Smooth muscle cell (in vitro differentiated cells): ENCODE results near the gene ANKH. TPM values are rescaled to one million over a fixed set of nuclear protein-coding genes. Genes with fewer than 3 reads are reported as not detected.
"Not testable (repeated sequence)": the region's sequence is repeated elsewhere in the genome, so short reads cannot be mapped to it uniquely, and the experiment has no call there.

Experiments
- DNase-seq: peaks from one replicate; lab custom pipeline; 2025; ENCODE audit not compliant: unreplicated experiment; lab: John Stamatoyannopoulos, UW
- H2AFZ ChIP-seq: fragments of 200-600 bp; sonication (generic); 2 replicates; pipeline ENCODE4 v1.6.0; 2016; ENCODE audit warnings: antibody characterized with exemption, low read depth, mild to moderate bottlenecking
- H3F3A ChIP-seq: fragments of 200-600 bp; sonication (generic); 2 replicates; pipeline ENCODE4 v1.6.0; 2017; ENCODE audit warnings: antibody characterized with exemption, low read depth
- H3K27ac ChIP-seq: fragments of 200-600 bp; sonication (generic); 2 replicates; pipeline ENCODE4 v1.5.1; 2016; ENCODE audit warnings: low read depth, mild to moderate bottlenecking
- H3K27me3 ChIP-seq: fragments of 200-600 bp; sonication (generic); 2 replicates; pipeline ENCODE4 v1.6.1; 2016; ENCODE audit warnings: low read depth, mild to moderate bottlenecking
- H3K36me3 ChIP-seq: fragments of 200-600 bp; sonication (generic); 2 replicates; pipeline ENCODE4 v1.5.1; 2016; ENCODE audit warnings: low read depth
- H3K4me1 ChIP-seq: fragments of 200-600 bp; sonication (generic); 2 replicates; pipeline ENCODE4 v1.5.1; 2016; ENCODE audit warnings: low read depth
- H3K4me2 ChIP-seq: fragments of 200-600 bp; sonication (generic); 2 replicates; pipeline ENCODE4 v1.6.0; 2016; ENCODE audit warnings: mild to moderate bottlenecking
- H3K4me3 ChIP-seq: fragments of 200-600 bp; sonication (generic); 2 replicates; pipeline ENCODE4 v1.5.1; 2016; ENCODE audit warnings: mild to moderate bottlenecking
- H3K79me2 ChIP-seq: fragments of 200-600 bp; sonication (generic); 2 replicates; pipeline ENCODE4 v1.6.0; 2016; ENCODE audit warnings: low read depth, mild to moderate bottlenecking
- H3K9ac ChIP-seq: fragments of 200-600 bp; sonication (generic); 2 replicates; pipeline ENCODE4 v1.6.0; 2016; ENCODE audit warnings: low read depth
- H3K9me3 ChIP-seq: fragments of 200-600 bp; sonication (generic); replicated peaks from 2 replicates; pipeline ENCODE4 v1.5.1; 2016; ENCODE audit warnings: low read depth
- H4K20me1 ChIP-seq: fragments of 200-600 bp; sonication (generic); 2 replicates; pipeline ENCODE4 v1.6.0; 2016; ENCODE audit warnings: low read depth
- WGBS: methylation state at CpG from one replicate; pipeline ENCODE4 v1.1.7; 2016; ENCODE audit warnings: low lambda C conversion rate; 5-methylcytosine and 5-hydroxymethylcytosine counted together
- polyA plus RNA-seq: library from polyadenylated mRNA; unstranded; fragments of >200 nt; fragmentation: Nextera tagmentation; extraction: Ambion mirVana; gene quantifications from 2 replicates; pipeline ENCODE4 v1.2.1, GENCODE V29; 2016
- total RNA-seq: library from RNA; depleted of rRNA; stranded (reverse); fragments of >200 nt; gene quantifications from 2 replicates; pipeline ENCODE4 v1.2.3, GENCODE V29; 2014
- TF ChIP-seq, protein P1 (sequence below): fragments of 200-600 bp; sonication (generic); IDR thresholded peaks from 2 replicates; pipeline ENCODE4 v1.5.1; 2017; ENCODE audit warnings: borderline replicate concordance, mild to moderate bottlenecking, antibody characterized with exemption; ENCODE audit not compliant: insufficient read depth, poor library complexity, severe bottlenecking

The ANKH gene
- total and polyA plus RNA-seq, 2 experiments from 2014 or later = 48.0 to 56.6 TPM

DNA sequence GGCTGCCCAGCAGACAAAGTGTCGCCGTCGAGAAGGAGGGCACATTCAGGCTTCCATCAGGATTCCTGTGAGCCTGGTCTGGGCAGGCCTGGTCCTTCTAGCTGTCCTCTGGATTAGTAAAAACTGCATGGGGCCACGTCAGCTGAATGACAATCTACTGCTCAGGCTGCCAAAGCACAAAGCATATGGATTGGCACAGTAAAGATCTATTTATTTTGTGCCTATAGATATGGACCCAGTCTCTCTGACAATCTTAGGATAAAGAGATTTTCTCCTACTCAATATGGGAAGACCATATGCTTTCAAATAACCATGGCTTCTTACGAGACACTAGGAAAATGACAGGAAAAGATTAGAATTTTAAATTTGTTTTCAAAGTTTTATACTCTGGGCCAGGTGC, 24.1 kb downstream of the ANKH start:
- H2AFZ ChIP-seq = no peak overlapping the region
- no peaks in the 10 kb centered on the region for H3F3A ChIP-seq
- H3K79me2 ChIP-seq = peaks cover 3% of the 10 kb centered on the region
- no peaks in the 10 kb centered on the region for H3K36me3 ChIP-seq
- 95% methylated on average over 5 of the region's 5 CpGs for WGBS
- TF ChIP-seq, protein P1, sequence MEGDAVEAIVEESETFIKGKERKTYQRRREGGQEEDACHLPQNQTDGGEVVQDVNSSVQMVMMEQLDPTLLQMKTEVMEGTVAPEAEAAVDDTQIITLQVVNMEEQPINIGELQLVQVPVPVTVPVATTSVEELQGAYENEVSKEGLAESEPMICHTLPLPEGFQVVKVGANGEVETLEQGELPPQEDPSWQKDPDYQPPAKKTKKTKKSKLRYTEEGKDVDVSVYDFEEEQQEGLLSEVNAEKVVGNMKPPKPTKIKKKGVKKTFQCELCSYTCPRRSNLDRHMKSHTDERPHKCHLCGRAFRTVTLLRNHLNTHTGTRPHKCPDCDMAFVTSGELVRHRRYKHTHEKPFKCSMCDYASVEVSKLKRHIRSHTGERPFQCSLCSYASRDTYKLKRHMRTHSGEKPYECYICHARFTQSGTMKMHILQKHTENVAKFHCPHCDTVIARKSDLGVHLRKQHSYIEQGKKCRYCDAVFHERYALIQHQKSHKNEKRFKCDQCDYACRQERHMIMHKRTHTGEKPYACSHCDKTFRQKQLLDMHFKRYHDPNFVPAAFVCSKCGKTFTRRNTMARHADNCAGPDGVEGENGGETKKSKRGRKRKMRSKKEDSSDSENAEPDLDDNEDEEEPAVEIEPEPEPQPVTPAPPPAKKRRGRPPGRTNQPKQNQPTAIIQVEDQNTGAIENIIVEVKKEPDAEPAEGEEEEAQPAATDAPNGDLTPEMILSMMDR = no peak
- no peak overlapping the region for H3K9ac ChIP-seq
- no peak overlapping the region for H3K4me2 ChIP-seq
- no peak overlapping the region for H3K27ac ChIP-seq
- DNase-seq = no peak
- no peak overlapping the region for H3K4me3 ChIP-seq
- peaks cover 18% of the 10 kb centered on the region for H3K4me1 ChIP-seq
- H3K27me3 ChIP-seq = no peaks in the 10 kb centered on the region
- H3K9me3 ChIP-seq = no peaks in the 10 kb centered on the region
- peaks cover 23% of the 10 kb centered on the region for H4K20me1 ChIP-seq

DNA sequence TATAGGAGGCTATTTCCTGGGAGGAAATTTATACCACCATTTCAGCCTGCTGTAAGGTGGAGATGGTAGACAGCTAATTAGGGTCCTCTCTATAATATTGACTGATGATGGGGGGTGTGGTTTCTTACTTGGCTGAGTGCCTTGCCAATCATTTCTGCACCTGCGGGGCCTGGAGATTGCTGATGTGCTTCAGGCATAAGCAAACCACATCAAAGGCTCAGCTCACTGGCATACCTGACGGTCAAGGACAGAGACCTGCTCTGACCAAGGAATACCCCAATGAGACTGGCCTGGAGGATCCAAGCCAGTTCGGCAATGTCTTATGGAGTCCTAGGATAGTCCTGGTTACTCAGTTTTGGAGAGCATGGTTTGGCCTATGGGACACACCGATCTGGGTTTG, 29.5 kb downstream of the ANKH start:
- TF ChIP-seq, protein P1 = no peak
- Histone ChIP-seq H3K79me2 (peaks cover 7% of the 10 kb centered on the region), H3K9me3 (no peaks in the 10 kb centered on the region)

GRCh38 chr5:14840624-14841023, 31.0 kb downstream of the ANKH start:
- no peak overlapping the region for H2AFZ ChIP-seq
- no peak overlapping the region for H3K4me2 ChIP-seq
- H3K9ac ChIP-seq = no peak overlapping the region
- H3K79me2 ChIP-seq = peaks cover 7% of the 10 kb centered on the region
- no peak overlapping the region for H3K27ac ChIP-seq
- no peaks in the 10 kb centered on the region for H3K9me3 ChIP-seq
- no peak overlapping the region for H3K4me3 ChIP-seq
- no peak for DNase-seq
- H3K4me1 ChIP-seq = no peaks in the 10 kb centered on the region
- TF ChIP-seq, protein P1 = no peak
- 94% methylated on average over 3 of the region's 3 CpGs for WGBS
- no peaks in the 10 kb centered on the region for H3K27me3 ChIP-seq
- H3K36me3 ChIP-seq = no peaks in the 10 kb centered on the region
- H3F3A ChIP-seq = no peaks in the 10 kb centered on the region
- H4K20me1 ChIP-seq = peaks cover under 1% of the 10 kb centered on the region

More for the DNA sequence above, 29.5 kb downstream of the ANKH start:
- Histone ChIP-seq H3K27me3 (no peaks in the 10 kb centered on the region), H3K9ac (no peak overlapping the region), H4K20me1 (no peaks in the 10 kb centered on the region), H3K4me1 (no peaks in the 10 kb centered on the region), H3K4me3 (no peak overlapping the region), H3K4me2 (no peak overlapping the region), H2AFZ (no peak overlapping the region), H3F3A (no peaks in the 10 kb centered on the region), H3K36me3 (no peaks in the 10 kb centered on the region), H3K27ac (no peak overlapping the region)
- no peak for DNase-seq
- WGBS = 88% methylated on average over 4 of the region's 4 CpGs

- no peaks in the 10 kb centered on the region for H3F3A ChIP-seq
- H3K4me2 ChIP-seq = no peak overlapping the region
- peaks cover 12% of the 10 kb centered on the region for H3K79me2 ChIP-seq
- no peak overlapping the region for H3K9ac ChIP-seq
- H4K20me1 ChIP-seq = peaks cover 18% of the 10 kb centered on the region
- no peak overlapping the region for H2AFZ ChIP-seq
- DNase-seq = no peak
- H3K36me3 ChIP-seq = no peaks in the 10 kb centered on the region
- WGBS = 86% methylated on average over 15 of the region's 15 CpGs
- no peaks in the 10 kb centered on the region for H3K27me3 ChIP-seq
- H3K27ac ChIP-seq = no peak overlapping the region
- no peaks in the 10 kb centered on the region for H3K9me3 ChIP-seq
- no peak overlapping the region for H3K4me3 ChIP-seq
- TF ChIP-seq, protein P1 = no peak
- peaks cover 13% of the 10 kb centered on the region for H3K4me1 ChIP-seq
These were observed 32.9 kb downstream of the ANKH start for GRCh38 chr5:14838396-14839319.

DNA sequence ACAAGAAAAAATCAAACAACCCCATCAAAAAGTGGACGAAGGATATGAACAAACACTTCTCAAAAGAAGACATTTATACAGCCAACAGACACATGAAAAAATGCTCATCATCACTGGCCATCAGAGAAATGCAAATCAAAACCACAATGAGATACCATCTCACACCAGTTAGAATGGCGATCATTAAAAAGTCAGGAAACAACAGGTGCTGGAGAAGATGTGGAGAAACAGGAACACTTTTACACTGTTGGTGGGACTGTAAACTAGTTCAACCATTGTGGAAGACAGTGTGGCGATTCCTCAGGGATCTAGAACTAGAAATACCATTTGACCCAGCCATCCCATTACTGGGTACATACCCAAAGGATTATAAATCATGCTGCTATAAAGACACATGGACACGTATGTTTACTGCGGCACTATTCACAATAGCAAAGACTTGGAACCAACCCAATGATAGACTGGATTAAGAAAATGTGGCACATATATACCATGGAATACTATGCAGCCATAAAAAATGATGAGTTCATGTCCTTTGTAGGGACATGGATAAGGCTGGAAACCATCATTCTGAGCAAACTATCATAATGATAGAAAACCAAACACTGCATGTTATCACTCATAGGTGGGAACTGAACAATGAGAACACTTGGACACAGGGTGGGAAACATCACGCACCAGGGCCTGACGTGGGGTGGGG, 34.0 kb downstream of the ANKH start:
- peaks cover 25% of the 10 kb centered on the region for H4K20me1 ChIP-seq
- H3K9me3 ChIP-seq, H3K4me2 ChIP-seq, H3K4me3 ChIP-seq, H3K36me3 ChIP-seq, H3K27ac ChIP-seq, H3K27me3 ChIP-seq, DNase-seq, H2AFZ ChIP-seq, H3F3A ChIP-seq, H3K9ac ChIP-seq: not testable (repeated sequence)
- H3K79me2 ChIP-seq = peaks cover 16% of the 10 kb centered on the region
- 93% methylated on average over 6 of the region's 7 CpGs for WGBS
- peaks cover 13% of the 10 kb centered on the region for H3K4me1 ChIP-seq
